Activated CD4-positive, alpha-beta T cell treated with anti-CD3 and anti-CD28 coated beads for 1 hour (primary cell): ENCODE measurements around the gene CPPED1.

Experiments used
- DNase-seq: peaks from one replicate; pipeline ENCODE4 v3.0.0-alpha.2; 2020

Gene CPPED1

GRCh38 chr16:12677502-12677901, 126.2 kb downstream of the CPPED1 start:
- no peak for DNase-seq

- DNase-seq: no peak
Measured at GRCh38 chr16:12675852-12676251, 127.8 kb downstream of the CPPED1 start.

- DNase-seq: no peak
Measured at GRCh38 chr16:12675046-12675445, 128.6 kb downstream of the CPPED1 start.

GRCh38 chr16:12674524-12674923, 129.2 kb downstream of the CPPED1 start:
- DNase-seq: no peak

- DNase-seq: no peak
Measured at GRCh38 chr16:12674071-12674470, 129.6 kb downstream of the CPPED1 start.

- no peak for DNase-seq
Measured at GRCh38 chr16:12673466-12673865, 130.2 kb downstream of the CPPED1 start.

- no peak for DNase-seq
Measured at GRCh38 chr16:12672986-12673385, 130.7 kb downstream of the CPPED1 start.

GRCh38 chr16:12669908-12670307, 133.8 kb downstream of the CPPED1 start:
- no peak for DNase-seq

GRCh38 chr16:12667909-12668308, 135.8 kb downstream of the CPPED1 start:
- DNase-seq: no peak

GRCh38 chr16:12664164-12664733, 139.4 kb downstream of the CPPED1 start:
- no peak for DNase-seq

- DNase-seq: no peak
Measured at GRCh38 chr16:12661656-12662172, 142.0 kb downstream of the CPPED1 start.

- no peak for DNase-seq
Measured at GRCh38 chr16:12659871-12660270, 143.8 kb downstream of the CPPED1 start.

- DNase-seq: no peak
Measured at GRCh38 chr16:12658506-12658905, 145.2 kb downstream of the CPPED1 start.

GRCh38 chr16:12655537-12655936, 148.2 kb downstream of the CPPED1 start:
- DNase-seq: no peak

- no peak for DNase-seq
Measured at GRCh38 chr16:12653820-12654392, 149.8 kb downstream of the CPPED1 start.

GRCh38 chr16:12652924-12653323, 150.8 kb downstream of the CPPED1 start:
- DNase-seq: no peak

- DNase-seq: no peak
Measured at GRCh38 chr16:12651765-12652512, 151.7 kb downstream of the CPPED1 start.

GRCh38 chr16:12649356-12649755, 154.3 kb downstream of the CPPED1 start:
- DNase-seq: no peak

- DNase-seq: no peak
Measured at GRCh38 chr16:12646490-12647274, 157.0 kb downstream of the CPPED1 start.

- no peak for DNase-seq
Measured at GRCh38 chr16:12646098-12646489, 157.6 kb downstream of the CPPED1 start.

- no peak for DNase-seq
Measured at GRCh38 chr16:12643034-12643455, 160.6 kb downstream of the CPPED1 start.

- DNase-seq: no peak
Measured at GRCh38 chr16:12639044-12639443, 164.6 kb downstream of the CPPED1 start.

GRCh38 chr16:12637002-12637401, 166.7 kb downstream of the CPPED1 start:
- DNase-seq: no peak
